ENCODE measurements around the gene NANOS2.

The NANOS2 gene

GRCh38 chr19:45940515-45940805 is 25.9 kb upstream of the NANOS2 start:
- Histone ChIP-seq H3K36me3 (ENCODE audit: insufficient read depth, low read length) (no peaks in the 10 kb centered on the region), H3K4me2 (ENCODE audit: low read length) (no peak overlapping the region), H3K9me2 (ENCODE audit: low read depth, low read length) (no peaks in the 10 kb centered on the region), H3K4me1 (ENCODE audit: insufficient read depth, low read length, severe bottlenecking) (no peaks in the 10 kb centered on the region), H3K9me3 (ENCODE audit: low read length) (no peaks in the 10 kb centered on the region), H2AFZ (ENCODE audit: low read length) (no peak overlapping the region), H3K79me2 (ENCODE audit: insufficient read depth, low read length) (no peaks in the 10 kb centered on the region), H3K4me3 (ENCODE audit: low read depth, low read length, poor library complexity, severe bottlenecking) (no peak overlapping the region), H4K20me1 (ENCODE audit: insufficient read depth, low read length) (no peaks in the 10 kb centered on the region), H3K27ac (ENCODE audit: low read depth, low read length, poor library complexity, severe bottlenecking) (no peak overlapping the region), H3K27me3 (ENCODE audit: insufficient read depth, low read length) (no peaks in the 10 kb centered on the region), H3K9ac (ENCODE audit: low read length) (no peak overlapping the region), H3F3A (ENCODE audit: insufficient read depth, low read length) (no peaks in the 10 kb centered on the region)
- TF ChIP-seq CTCF (IDR thresholded peaks at IDR 0.05; ENCODE audit: low read length) (no peak), EZH2 (IDR thresholded peaks at IDR 0.05; ENCODE audit: borderline replicate concordance, low read length) (no peak)

DNA sequence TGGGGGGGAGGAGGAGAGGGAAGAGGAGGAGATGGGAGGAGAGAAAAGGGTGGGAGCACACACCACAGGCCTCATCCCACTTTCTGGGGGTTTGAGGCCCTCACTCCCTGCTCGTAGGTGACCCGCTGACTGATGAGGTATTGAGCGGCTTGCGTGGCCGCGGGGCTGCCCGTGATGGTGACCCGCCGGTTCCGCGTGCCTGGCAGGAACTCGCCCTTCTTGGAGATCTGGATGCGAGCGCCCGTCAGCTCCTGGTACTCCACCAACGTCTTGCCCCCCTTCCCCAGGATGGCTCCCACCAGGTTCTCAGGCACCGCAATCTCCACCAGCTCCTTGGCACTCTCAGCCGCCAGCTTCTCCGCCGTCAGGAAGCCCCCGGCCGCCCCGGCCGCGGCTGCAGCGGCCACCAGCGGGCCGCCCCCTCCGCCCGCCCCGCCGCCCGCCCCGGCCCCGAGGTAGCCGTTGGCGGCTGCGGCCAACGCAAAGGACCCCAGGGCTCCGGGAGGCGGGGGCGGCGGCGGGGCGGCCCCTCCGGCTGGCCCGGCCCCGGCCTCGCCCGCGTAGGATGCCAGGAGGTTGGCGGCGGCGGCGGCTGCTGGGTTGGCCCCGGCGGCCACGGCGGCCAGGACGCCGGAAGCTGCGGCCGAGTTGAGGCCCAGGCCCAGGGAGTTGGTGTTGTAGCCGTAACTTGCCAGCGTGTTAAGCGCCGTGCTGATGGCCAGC is 25.4 kb upstream of the NANOS2 start:
- Histone ChIP-seq H3K36me3 (ENCODE audit: insufficient read depth, low read length) (no peaks in the 10 kb centered on the region), H3K9me2 (ENCODE audit: low read depth, low read length) (no peaks in the 10 kb centered on the region), H3K4me1 (ENCODE audit: insufficient read depth, low read length, severe bottlenecking) (no peaks in the 10 kb centered on the region), H3K9ac (ENCODE audit: low read length) (no peak overlapping the region), H3K9me3 (ENCODE audit: low read length) (no peaks in the 10 kb centered on the region), H3K27me3 (ENCODE audit: insufficient read depth, low read length) (no peaks in the 10 kb centered on the region), H3K79me2 (ENCODE audit: insufficient read depth, low read length) (no peaks in the 10 kb centered on the region), H2AFZ (ENCODE audit: low read length) (no peak overlapping the region), H3K4me2 (ENCODE audit: low read length) (no peak overlapping the region), H3F3A (ENCODE audit: insufficient read depth, low read length) (no peaks in the 10 kb centered on the region), H4K20me1 (ENCODE audit: insufficient read depth, low read length) (no peaks in the 10 kb centered on the region), H3K4me3 (ENCODE audit: low read depth, low read length, poor library complexity, severe bottlenecking) (no peak overlapping the region), H3K27ac (ENCODE audit: low read depth, low read length, poor library complexity, severe bottlenecking) (no peak overlapping the region)
- no peak for TF ChIP-seq EZH2 (IDR thresholded peaks at IDR 0.05; ENCODE audit: borderline replicate concordance, low read length)

- H3K27ac ChIP-seq (ENCODE audit: low read depth, low read length, poor library complexity, severe bottlenecking): no peak overlapping the region
- no peaks in the 10 kb centered on the region for H3K79me2 ChIP-seq (ENCODE audit: insufficient read depth, low read length)
- H3K4me2 ChIP-seq (ENCODE audit: low read length): no peak overlapping the region
- H3F3A ChIP-seq (ENCODE audit: insufficient read depth, low read length): no peaks in the 10 kb centered on the region
- no peak overlapping the region for H3K4me3 ChIP-seq (ENCODE audit: low read depth, low read length, poor library complexity, severe bottlenecking)
- no peak overlapping the region for H2AFZ ChIP-seq (ENCODE audit: low read length)
- no peak overlapping the region for H3K9ac ChIP-seq (ENCODE audit: low read length)
- H3K27me3 ChIP-seq (ENCODE audit: insufficient read depth, low read length): peaks cover 4% of the 10 kb centered on the region; the same call in 1 of the 2 replicates
- TF ChIP-seq CTCF (IDR thresholded peaks at IDR 0.05; ENCODE audit: low read length) (no peak), EZH2 (IDR thresholded peaks at IDR 0.05; ENCODE audit: borderline replicate concordance, low read length) (no peak)
- H3K9me3 ChIP-seq (ENCODE audit: low read length): no peaks in the 10 kb centered on the region
- no peaks in the 10 kb centered on the region for H4K20me1 ChIP-seq (ENCODE audit: insufficient read depth, low read length)
- no peaks in the 10 kb centered on the region for H3K4me1 ChIP-seq (ENCODE audit: insufficient read depth, low read length, severe bottlenecking)
- H3K36me3 ChIP-seq (ENCODE audit: insufficient read depth, low read length): no peaks in the 10 kb centered on the region
- no peaks in the 10 kb centered on the region for H3K9me2 ChIP-seq (ENCODE audit: low read depth, low read length)
Observed at GRCh38 chr19:45938733-45939319, 24.2 kb upstream of the NANOS2 start.

DNA sequence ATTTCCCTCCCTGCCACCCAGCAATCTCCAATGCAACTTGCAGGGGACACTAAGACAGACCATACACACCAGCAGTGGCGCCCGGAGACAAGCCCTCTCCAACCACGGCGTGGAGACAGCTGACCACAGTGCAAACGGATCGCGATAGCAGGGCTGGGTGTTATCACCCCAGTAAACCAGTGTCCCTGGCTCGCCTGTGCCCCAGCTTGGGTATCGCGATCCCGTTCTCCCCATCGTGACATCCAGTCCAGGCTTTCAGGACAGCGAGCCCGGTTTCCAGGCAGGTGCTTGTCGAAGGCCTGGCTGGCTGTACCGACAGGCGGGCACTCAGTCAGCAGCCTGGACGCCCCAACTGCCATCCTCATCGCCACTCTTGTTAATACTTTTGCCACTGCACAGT is 20.7 kb upstream of the NANOS2 start:
- no peak for TF ChIP-seq EZH2 (IDR thresholded peaks at IDR 0.05; ENCODE audit: borderline replicate concordance, low read length)
- no peak for TF ChIP-seq CTCF (IDR thresholded peaks at IDR 0.05; ENCODE audit: low read length)
- H3K4me2 ChIP-seq (ENCODE audit: low read length): no peak overlapping the region
- no peak overlapping the region for H3K4me3 ChIP-seq (ENCODE audit: low read depth, low read length, poor library complexity, severe bottlenecking)
- peaks cover 8% of the 10 kb centered on the region; the same call in 1 of the 2 replicates for H3K27me3 ChIP-seq (ENCODE audit: insufficient read depth, low read length)
- no peak overlapping the region for H3K27ac ChIP-seq (ENCODE audit: low read depth, low read length, poor library complexity, severe bottlenecking)
- H3K4me1 ChIP-seq (ENCODE audit: insufficient read depth, low read length, severe bottlenecking): no peaks in the 10 kb centered on the region
- no peaks in the 10 kb centered on the region for H3K36me3 ChIP-seq (ENCODE audit: insufficient read depth, low read length)
- no peaks in the 10 kb centered on the region for H3F3A ChIP-seq (ENCODE audit: insufficient read depth, low read length)
- no peaks in the 10 kb centered on the region for H3K9me3 ChIP-seq (ENCODE audit: low read length)
- no peaks in the 10 kb centered on the region for H3K9me2 ChIP-seq (ENCODE audit: low read depth, low read length)
- no peaks in the 10 kb centered on the region for H4K20me1 ChIP-seq (ENCODE audit: insufficient read depth, low read length)
- no peaks in the 10 kb centered on the region for H3K79me2 ChIP-seq (ENCODE audit: insufficient read depth, low read length)
- H2AFZ ChIP-seq (ENCODE audit: low read length): no peak overlapping the region
- H3K9ac ChIP-seq (ENCODE audit: low read length): no peak overlapping the region

All from OCI-LY1 (cell line).